H1 (cell line): ENCODE data around the gene PRADC1. TPM values are rescaled to one million over a fixed set of nuclear protein-coding genes. Genes with fewer than 3 reads are reported as not detected.

Experiments used
- FOSL1 ChIP-seq: IDR thresholded peaks from 2 replicates; pipeline ENCODE4 v1.6.1; 2011; ENCODE audit warnings: mild to moderate bottlenecking, low read depth, low read length, moderate library complexity; ENCODE audit not compliant: insufficient read depth
- JUN ChIP-seq: IDR thresholded peaks from 2 replicates; pipeline ENCODE4 v1.6.1; 2011; ENCODE audit warnings: low read depth, mild to moderate bottlenecking, improper control_type of control experiment, low read length
- MAFK ChIP-seq: IDR thresholded peaks from 2 replicates; pipeline ENCODE4 v1.6.1; 2012; ENCODE audit warnings: low read depth, mild to moderate bottlenecking, improper control_type of control experiment, low read length
- NANOG ChIP-seq: IDR thresholded peaks from 2 replicates; pipeline ENCODE4 v1.6.1; 2011; ENCODE audit warnings: low read length, low read depth, mild to moderate bottlenecking, inconsistent platforms; ENCODE audit not compliant: insufficient read depth, poor library complexity, severe bottlenecking
- RNF2 ChIP-seq: fragments of 200-900, 300-1000 bp; sonication (generic); IDR thresholded peaks from 2 replicates; pipeline ENCODE4 v1.7.1; 2016; ENCODE audit warnings: borderline replicate concordance, low read depth, mild to moderate bottlenecking, antibody characterized with exemption, low read length; ENCODE audit not compliant: poor library complexity, severe bottlenecking; ENCODE audit errors: missing control alignments
- polyA plus RNA-seq, 7 experiments: library from polyadenylated mRNA; depleted of rRNA in 3 of 7; stranded (reverse) in 5 of 7; unstranded in 2 of 7; fragments of >200 nt in 5 of 7; fragments of 200-250 nt in 2 of 7; gene quantifications; 1 replicate in 5 of 7; 2 replicates in 1 of 7; 4 replicates in 1 of 7; pipeline versions ENCODE4 v1.2.1 to v1.2.3, GENCODE V29; 2011 to 2013; ENCODE audit warnings: missing spikeins in 2 of 7, mixed read lengths in 2 of 7
- total RNA-seq: library from RNA; stranded (reverse); fragmentation: NEBNext Ultra II Directional; extraction: Animal tissue kit (Norgen Biotek cat#: 25700); gene quantifications from 2 replicates; pipeline ENCODE4 v1.2.1, GENCODE V29; 2021

PRADC1 gene
- total and polyA plus RNA-seq, 2 of the 8 experiments (the other 6 are each of a cell fraction or from before 2014, with no cell fraction given), result 8.9 to 13.1 TPM

- TF ChIP-seq MAFK, result no peak
- TF ChIP-seq RNF2, result no peak
- TF ChIP-seq JUN, result no peak
- TF ChIP-seq FOSL1, result no peak
- TF ChIP-seq NANOG, result no peak
- TF ChIP-seq, all 59 proteins: peak for 0
Measured at GRCh38 chr2:73249636-73250035, 16.6 kb upstream of the PRADC1 start (continued).
